GM19238 (cell line): ENCODE measurements around the gene ASAP2.

Source experiments
- DNase-seq: peaks from one replicate; pipeline ENCODE4 v3.0.0; 2011; ENCODE audit warnings: low spot score; ENCODE audit not compliant: insufficient read length

Gene ASAP2

GRCh38 chr2:9317559-9317958 lies 110.9 kb downstream of the ASAP2 start:
- DNase-seq, result no peak

DNA sequence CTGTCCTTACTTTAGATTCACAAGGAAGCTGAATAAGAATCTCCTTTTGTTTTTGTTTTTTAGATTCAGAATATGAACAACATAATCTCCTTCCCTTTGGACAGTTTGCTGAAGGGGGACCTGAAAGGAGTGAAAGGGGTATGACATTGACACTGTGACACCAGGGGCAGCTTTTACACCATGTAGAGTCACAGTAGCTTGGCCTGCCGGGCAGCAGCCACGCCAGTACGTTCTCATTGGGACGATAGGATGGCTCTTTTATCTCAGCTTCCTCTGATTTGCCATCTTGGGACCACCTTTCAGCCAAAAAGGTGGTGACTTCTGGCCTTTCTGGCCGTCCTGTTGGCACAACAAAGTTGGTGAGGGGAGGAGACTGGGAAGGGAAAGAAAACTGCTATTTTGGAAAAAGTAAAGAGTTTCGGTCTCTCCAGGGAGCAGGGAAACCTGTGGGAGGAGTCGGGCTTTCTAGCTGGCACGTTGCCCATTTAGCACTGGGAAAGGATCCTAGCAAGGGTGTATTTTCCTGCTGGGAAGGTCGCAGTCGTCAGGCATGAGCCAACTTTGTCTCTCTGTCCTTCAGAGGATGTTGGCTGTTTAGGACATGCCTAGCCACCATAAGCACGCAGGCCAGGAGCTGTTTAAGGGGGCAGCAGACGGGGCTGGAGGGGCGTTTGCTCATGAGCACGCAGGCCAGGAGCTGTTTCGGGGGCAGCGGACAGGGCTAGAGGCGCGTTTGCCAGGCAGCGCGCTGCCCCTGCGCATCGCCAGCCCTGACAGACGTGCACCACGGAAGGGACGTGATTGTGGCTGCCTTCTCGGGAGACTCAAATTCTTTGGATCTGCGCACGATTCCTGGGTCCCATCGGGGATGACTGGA lies 112.1 kb downstream of the ASAP2 start:
- no peak for DNase-seq

DNA sequence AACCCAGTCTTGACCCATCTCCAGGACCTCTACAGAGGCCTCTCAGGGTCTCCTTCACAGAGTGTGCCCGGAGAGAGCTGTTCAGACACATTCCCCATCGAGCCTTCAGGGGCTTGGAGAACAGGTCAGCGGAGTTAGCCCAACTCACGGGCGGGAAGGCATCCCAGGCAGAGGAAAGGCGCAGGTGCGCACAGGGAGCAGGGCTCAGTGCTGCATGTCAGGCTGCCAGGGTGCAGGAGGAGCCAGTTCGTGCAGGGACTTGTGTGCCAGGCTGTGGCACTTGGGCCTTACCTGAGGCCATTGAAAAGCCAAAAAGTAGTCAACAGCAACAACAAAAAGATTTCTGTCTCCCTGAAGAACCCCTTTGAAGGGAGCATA lies 112.7 kb downstream of the ASAP2 start:
- DNase-seq, result no peak

DNA sequence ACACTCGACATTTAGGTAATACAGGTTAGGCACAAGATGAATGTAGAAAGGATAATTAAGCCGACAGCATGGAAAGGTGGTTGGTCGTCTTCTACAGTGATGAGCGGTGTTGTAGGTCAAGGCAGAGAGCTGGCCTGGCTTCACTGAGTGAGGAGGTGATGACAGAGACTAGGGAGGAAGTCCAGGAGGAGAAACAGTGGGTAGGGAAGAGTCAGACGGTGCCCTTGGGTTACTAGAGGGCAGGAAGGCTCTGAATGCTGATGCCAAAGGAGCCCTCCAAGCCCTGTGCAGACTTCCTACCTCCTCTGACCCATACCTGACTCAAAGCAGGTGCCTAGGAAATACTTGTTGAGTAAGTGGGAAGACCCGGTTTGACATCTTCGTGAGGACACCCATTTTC lies 116.0 kb downstream of the ASAP2 start:
- DNase-seq, result no peak

- DNase-seq, result no peak
These were observed 118.8 kb downstream of the ASAP2 start for GRCh38 chr2:9325428-9325827.

DNA sequence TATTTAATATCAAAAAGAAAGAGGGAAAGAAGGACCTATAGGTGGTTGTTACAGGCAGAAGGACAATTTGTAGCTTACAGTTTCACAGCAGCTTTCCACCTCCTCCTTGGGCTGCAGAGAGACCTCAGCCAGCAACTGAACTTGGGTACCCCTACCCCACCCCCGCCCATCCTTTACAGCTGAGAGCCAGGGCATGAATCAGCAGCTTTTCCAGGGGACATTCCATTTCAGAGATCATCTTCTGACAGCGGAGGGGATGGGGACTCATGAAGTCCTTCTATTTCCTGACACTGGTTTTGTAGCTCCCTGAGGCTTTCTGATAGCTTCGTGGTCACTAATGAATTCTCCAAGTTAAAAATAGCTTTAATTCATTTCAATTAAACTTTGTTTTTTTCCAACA lies 120.4 kb downstream of the ASAP2 start:
- no peak for DNase-seq

DNA sequence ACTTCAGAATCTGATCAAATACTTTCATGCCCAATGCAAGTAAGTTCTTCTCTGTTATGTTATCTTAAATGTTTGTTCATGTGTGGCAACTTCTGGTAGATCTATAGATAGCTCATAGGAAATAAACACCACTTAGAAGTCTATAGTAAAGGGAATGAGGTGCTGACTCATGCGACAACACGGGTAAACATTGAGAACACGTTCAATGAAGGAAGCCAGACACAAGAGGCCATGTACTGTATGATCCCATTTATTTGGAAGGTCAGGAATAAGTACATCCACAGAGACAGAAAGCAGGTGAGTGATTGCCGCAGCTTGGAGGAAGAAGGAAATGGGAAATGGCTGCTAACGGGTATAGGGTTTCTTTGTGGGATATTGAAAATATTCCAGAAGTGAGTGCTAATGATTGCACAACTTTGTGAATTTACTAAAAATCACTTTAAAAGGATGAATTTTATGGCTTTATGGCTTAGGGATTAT lies 121.3 kb downstream of the ASAP2 start:
- DNase-seq, result no peak

DNA sequence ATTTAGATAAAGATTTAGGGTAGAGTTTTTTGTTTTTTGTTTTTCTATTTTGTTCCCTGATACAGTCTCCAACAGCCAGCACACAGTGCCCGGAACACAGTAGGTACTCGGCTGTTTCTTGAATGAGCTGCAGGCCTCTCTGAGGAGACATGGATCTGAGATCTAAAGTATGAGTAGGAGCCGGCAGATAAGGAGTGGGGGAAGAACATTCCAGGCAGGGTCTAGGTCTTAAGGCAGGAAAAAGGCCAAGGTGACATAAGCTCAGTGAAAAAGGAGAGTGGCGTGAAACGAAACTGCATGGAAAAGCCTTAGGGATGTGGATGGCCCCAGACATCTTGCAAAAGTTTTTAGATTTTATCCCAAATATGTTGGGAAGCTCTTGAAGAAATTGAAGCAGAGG lies 122.3 kb downstream of the ASAP2 start:
- DNase-seq, result no peak

DNA sequence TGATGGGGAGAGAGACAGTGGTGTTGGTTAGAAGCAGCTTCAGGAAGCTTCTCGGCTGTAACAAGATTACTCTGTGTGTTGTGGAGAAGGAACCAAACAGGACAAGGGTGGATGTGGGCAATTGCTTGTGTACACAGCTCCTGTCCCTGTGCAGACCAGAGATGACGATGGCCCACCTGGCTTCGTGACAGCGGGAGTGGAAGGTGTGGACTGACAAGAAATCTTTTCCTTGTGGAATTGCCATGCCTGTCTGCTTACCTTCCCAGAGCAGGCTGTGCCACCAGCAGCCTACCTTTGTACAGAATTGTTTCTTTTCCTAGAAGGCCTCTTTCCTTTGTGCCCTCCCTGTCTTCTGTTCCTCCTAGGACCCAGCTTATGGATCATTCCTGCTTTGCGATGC lies 122.9 kb downstream of the ASAP2 start:
- no peak for DNase-seq

DNA sequence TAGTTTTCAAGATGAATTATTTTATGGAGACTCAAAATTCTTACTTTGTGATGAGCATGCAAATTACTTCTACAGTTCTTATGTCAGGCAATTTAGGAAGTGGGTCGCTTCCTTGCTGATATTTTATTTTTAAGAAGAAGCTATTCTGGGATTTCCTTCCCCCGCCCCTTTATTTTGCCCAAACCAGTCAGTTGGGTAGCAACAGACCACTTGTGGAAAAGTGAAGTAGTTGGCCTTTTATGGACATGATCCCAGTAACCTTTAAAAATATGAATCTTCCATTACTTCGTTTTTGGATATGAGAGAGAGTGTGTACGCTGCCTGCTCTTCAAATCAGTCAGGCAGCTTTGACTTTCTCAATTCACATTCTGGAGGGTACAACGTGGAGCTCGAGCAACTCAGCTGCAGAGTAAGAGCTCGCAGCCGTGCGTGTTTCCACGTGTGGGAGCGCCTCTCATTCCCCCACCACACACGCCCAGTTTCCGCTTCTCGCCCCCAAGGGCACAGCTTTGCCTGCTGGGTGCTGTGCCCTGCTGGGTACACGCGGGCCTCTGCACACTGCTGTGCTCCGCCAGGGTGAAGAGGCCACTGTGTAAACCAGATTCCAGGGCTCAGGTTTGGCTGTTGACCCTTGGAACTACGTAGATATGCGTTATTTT lies 124.1 kb downstream of the ASAP2 start:
- no peak for DNase-seq

- no peak for DNase-seq
These were observed 125.1 kb downstream of the ASAP2 start for GRCh38 chr2:9331704-9332103.

DNA sequence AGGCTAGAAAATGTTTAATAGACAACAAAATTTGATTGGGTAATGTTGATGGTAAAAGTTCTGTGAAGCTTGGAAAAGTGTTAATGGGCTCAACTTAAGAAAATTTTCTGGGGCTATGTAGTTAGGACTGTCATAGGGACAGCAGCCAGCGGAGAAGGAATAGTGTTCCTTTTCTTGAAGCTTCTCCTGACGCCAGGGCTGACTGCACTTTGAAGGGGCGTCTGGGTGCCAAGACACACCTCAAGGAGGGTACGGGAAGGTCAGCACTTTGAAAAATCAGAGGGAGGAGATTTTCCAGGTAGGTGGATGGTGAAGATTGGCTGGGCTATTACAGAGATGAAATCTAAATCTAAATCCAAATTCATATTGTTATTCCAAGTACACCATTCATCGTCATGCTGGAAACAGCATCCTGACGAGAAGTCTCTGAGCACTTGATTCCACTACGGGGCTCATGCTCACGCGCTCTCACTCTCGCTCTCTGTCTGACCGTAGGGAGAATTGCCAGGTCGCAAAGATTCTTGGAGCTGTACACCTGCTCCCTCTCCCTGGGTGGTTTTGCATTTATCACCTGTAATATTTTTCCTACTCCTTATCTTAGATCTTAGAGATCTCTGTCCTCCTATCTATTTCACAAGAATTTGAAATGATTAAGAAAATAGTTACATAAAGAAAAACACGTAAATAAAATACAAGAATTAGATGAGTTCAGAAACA lies 125.7 kb downstream of the ASAP2 start:
- DNase-seq, result no peak

- no peak for DNase-seq
These were observed 126.2 kb downstream of the ASAP2 start for GRCh38 chr2:9332853-9333245.

DNA sequence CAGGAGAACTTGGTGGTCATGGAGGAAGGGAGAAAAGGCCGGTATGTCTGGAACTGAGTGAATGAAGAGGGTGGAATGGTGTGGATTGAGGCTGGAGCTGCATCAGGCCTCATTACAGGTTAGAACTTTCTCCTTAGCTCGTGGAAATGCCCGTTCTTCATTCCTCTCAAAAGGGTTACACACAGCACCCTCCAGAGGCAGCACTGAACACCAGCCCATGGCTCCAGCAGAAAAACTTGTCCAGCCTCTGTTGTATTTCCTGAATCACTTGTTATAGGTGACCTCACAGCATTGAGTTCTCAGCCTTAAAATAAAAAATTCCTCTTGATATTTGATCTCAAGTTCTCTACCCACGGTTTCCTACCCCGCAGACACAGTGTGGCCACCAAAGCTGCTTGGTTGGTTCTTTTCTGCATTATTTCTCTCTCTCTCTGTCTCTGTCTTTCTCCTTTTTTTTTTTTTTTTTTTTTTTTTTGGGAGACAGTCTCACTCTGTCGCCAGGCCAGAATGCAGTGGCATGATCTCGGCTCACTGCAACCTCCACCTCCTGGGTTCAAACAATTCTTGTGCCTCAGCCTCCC lies 127.1 kb downstream of the ASAP2 start:
- no peak for DNase-seq

DNA sequence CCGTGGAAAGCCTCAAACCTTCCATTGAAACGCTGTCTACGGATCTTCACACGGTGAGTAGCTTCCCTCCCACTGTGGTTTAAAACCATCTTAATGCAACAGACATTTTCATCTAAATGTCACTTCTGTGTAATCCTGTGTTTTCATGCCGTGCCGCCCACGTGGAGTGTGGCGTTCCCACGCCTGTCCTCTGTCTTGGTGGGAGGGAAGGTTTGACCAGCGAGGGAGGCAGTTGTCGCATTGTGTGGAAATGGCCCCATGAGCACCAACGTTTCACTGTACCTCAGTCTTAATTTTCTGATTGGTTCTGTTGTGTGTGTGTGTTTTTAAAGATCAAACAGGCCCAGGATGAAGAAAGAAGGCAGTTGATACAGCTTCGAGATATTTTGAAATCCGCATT lies 128.1 kb downstream of the ASAP2 start:
- DNase-seq, result no peak

DNA sequence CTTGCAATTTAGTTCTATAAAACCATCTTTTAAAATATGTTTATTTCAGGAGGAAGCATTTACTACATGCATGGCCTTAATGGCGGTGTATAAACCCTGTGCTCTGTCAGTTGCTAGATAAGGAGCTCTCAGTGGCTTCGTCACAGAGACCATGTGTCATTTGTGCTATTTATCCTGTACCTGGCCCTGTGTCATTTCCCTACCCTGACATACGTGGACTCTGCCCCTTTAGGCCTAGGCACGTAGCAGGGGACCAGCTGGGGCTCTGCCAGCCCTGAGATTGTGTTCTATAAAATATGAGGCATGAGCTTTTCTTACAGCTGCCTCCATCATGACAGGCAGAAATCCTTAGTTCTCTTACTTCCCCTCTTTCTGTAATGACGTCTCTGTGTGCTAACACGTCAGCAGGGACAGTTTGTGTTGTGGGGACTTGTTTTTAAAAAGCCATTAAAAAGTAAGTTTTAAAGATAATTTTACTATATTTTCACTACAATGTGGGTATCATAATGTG lies 128.8 kb downstream of the ASAP2 start:
- DNase-seq, result no peak

- DNase-seq, result peak; percentile 10
These were observed 129.6 kb downstream of the ASAP2 start for GRCh38 chr2:9336241-9336575.

GRCh38 chr2:9336576-9337314 lies 130.1 kb downstream of the ASAP2 start:
- DNase-seq, result no peak

- DNase-seq, result no peak
These were observed 131.3 kb downstream of the ASAP2 start for GRCh38 chr2:9337901-9338300.

- DNase-seq, result no peak
These were observed 134.8 kb downstream of the ASAP2 start for GRCh38 chr2:9341337-9341887.

GRCh38 chr2:9342659-9343058 lies 136.0 kb downstream of the ASAP2 start:
- no peak for DNase-seq
